ENCODE data around the gene WRAP53. TPM values are rescaled to one million over a fixed set of nuclear protein-coding genes. Genes with fewer than 3 reads are reported as not detected.
A peak's percentile ranks its signal among the peaks of the same experiment; 100 is the strongest.

The WRAP53 gene
- total and polyA plus RNA-seq, 2 donors from 2014 or later, result 6.5 to 10.8 TPM

DNA sequence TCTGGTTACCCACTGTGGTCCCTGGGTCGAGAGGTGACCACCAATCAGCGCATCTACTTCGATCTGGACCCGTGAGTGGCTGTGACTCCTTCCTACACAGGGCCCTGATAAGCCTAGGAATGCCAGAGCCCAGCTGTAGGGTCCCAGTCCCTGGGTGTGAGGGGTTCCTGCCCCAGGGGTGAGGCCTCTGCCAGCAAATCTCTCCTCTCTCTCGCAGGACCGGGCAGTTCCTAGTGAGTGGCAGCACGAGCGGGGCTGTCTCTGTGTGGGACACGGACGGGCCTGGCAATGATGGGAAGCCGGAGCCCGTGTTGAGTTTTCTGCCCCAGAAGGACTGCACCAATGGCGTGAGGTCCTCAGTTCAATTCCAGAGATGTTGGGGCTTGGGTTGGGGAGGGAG is 14.5 kb downstream of the WRAP53 start:
- DNase-seq (no peak), FAIRE-seq (no peak)
- no peak overlapping the region for H3K9ac ChIP-seq (ENCODE audit: low read length in 3 of 3)
- TF ChIP-seq, protein P1, sequence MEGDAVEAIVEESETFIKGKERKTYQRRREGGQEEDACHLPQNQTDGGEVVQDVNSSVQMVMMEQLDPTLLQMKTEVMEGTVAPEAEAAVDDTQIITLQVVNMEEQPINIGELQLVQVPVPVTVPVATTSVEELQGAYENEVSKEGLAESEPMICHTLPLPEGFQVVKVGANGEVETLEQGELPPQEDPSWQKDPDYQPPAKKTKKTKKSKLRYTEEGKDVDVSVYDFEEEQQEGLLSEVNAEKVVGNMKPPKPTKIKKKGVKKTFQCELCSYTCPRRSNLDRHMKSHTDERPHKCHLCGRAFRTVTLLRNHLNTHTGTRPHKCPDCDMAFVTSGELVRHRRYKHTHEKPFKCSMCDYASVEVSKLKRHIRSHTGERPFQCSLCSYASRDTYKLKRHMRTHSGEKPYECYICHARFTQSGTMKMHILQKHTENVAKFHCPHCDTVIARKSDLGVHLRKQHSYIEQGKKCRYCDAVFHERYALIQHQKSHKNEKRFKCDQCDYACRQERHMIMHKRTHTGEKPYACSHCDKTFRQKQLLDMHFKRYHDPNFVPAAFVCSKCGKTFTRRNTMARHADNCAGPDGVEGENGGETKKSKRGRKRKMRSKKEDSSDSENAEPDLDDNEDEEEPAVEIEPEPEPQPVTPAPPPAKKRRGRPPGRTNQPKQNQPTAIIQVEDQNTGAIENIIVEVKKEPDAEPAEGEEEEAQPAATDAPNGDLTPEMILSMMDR (IDR thresholded peaks at IDR 0.05; ENCODE audit: borderline replicate concordance, extremely low read depth, insufficient read depth), result no peak
- intact Hi-C loops (cut with DNase I), result no loop called here
- no peaks in the 10 kb centered on the region for H3K27me3 ChIP-seq (ENCODE audit: control insufficient read depth, insufficient read depth, low read length)
- no peak overlapping the region for H3K27ac ChIP-seq (ENCODE audit: low read depth in 2 of 2, low read length in 2 of 2)
- no peak overlapping the region for H3K4me3 ChIP-seq (ENCODE audit: low read length in 3 of 3)
- H3K36me3 ChIP-seq (ENCODE audit: control insufficient read depth in 2 of 3, insufficient read depth in 3 of 3, low read length in 3 of 3), result peaks cover 0 to 11% (median 0%) of the 10 kb centered on the region in 3 donors
- peaks cover 0 to 4% (median 0%) of the 10 kb centered on the region in 3 donors for H3K4me1 ChIP-seq (ENCODE audit: control insufficient read depth in 2 of 3, insufficient read depth in 2 of 3, low read depth in 1 of 3, low read length in 3 of 3)
- no peaks in the 10 kb centered on the region for H3K9me3 ChIP-seq (ENCODE audit: control insufficient read depth in 2 of 3, insufficient read depth in 1 of 3, low read length in 3 of 3)

DNA sequence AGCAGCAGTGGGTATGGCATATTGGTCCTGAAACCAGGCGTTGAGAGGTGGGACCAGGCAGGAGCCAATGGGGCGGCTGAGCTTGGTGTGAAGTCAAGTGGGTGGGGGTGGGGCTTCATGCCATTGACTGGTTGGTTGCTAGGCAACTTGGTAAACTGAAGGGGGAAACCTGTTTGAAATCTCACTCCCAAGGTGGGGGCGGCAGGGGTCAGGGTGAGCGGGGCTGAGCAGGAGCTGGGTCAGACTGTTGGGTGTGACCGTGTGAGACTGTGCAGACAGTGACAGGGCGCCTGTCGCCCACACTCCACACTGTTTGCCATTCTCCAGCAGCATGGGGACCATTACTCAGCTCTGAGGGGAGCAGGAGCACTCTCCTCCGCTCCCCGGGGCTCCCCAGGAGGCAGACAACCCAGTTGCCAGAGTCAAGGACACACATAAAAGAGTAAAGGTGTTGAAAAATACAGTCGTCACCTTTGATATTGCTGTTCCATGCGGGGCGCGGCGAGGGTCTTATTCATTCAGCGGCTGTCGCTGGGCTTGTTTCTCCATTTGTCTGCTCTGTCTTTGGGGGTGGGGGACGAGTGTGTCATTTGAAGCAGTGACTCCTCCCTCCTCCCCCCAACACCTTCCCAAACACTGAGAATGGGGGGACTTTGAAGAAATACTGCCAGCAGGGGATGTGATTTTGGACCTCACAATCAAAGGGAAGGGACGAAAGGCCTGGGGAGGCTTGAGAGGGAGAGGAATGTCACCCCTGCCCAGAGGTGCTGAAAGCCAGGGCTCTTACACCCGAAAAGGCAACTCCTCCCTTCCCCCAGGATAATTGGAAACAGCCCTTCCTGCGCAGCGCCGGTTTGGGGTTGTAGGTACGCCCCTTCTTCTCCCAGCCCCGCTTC is 15.6 kb downstream of the WRAP53 start:
- Histone ChIP-seq H3K9ac (ENCODE audit: low read length in 3 of 3) (no peak overlapping the region), H3K36me3 (ENCODE audit: control insufficient read depth in 2 of 3, insufficient read depth in 3 of 3, low read length in 3 of 3) (peaks cover 0 to 11% (median 0%) of the 10 kb centered on the region in 3 donors), H3K4me1 (ENCODE audit: control insufficient read depth in 2 of 3, insufficient read depth in 2 of 3, low read depth in 1 of 3, low read length in 3 of 3) (peaks cover 0 to 4% (median 0%) of the 10 kb centered on the region in 3 donors), H3K27ac (ENCODE audit: low read depth in 2 of 2, low read length in 2 of 2) (no peak overlapping the region), H3K27me3 (ENCODE audit: control insufficient read depth, insufficient read depth, low read length) (no peaks in the 10 kb centered on the region), H3K9me3 (ENCODE audit: control insufficient read depth in 2 of 3, insufficient read depth in 1 of 3, low read length in 3 of 3) (no peaks in the 10 kb centered on the region), H3K4me3 (ENCODE audit: low read length in 3 of 3) (no peak overlapping the region)
- no peak for FAIRE-seq
- peak; percentile 86 to 96 (median 94) for DNase-seq
- intact Hi-C loops (cut with DNase I), result no loop called here
- TF ChIP-seq, protein P1 (IDR thresholded peaks at IDR 0.05; ENCODE audit: borderline replicate concordance, extremely low read depth, insufficient read depth), result no peak

DNA sequence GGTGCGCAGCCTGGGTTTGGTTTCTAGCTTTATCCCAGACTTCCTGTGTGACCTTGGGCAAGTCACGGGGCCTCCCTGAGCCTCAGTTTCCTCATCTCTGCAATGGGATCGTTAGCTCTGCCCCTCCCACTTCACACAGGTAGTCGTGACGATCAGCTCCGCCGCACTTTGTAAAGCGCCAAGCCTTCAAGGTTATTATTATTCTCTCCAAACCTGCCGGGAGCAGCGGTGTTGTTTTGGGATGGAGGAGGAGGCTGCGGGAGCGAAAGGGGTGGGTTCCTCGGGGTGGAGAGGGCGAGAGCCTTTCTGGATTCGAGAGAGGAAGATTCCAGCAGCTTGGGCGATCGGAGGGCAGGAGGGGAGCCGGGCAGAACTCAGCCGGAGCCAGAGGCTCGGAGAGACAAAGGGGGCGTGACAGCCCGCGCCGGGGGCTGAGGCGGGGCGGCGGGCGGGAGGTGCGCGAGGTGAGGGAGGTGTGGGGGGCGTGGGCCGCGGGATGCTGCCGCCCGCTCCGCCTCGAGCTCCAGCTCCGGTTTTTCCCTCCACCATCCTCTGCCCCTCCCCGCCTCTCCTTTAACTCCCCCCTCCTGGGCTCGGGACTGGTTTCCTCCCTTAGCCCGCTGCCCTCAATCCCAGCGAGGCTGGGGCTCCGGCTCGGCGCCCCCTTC is 16.5 kb downstream of the WRAP53 start, which contains the start of gene EFNB3:
TSS of gene EFNB3 (plus strand) at position 602 of the 668 bp plus-strand sequence. CDS start 397 bp downstream, outside the sequence.
- H3K36me3 ChIP-seq (ENCODE audit: control insufficient read depth in 2 of 3, insufficient read depth in 3 of 3, low read length in 3 of 3), result peaks cover 0 to 11% (median 0%) of the 10 kb centered on the region in 3 donors
- no peaks in the 10 kb centered on the region for H3K9me3 ChIP-seq (ENCODE audit: control insufficient read depth in 2 of 3, insufficient read depth in 1 of 3, low read length in 3 of 3)
- peak within 1 kb of the TSS; percentile 14 to 35 (median 33) for H3K4me3 ChIP-seq (ENCODE audit: low read length in 3 of 3)
- peak; percentile 78 to 88 (median 85) for DNase-seq
- H3K27me3 ChIP-seq (ENCODE audit: control insufficient read depth, insufficient read depth, low read length), result no peaks in the 10 kb centered on the region
- peaks cover 0 to 4% (median 0%) of the 10 kb centered on the region in 3 donors for H3K4me1 ChIP-seq (ENCODE audit: control insufficient read depth in 2 of 3, insufficient read depth in 2 of 3, low read depth in 1 of 3, low read length in 3 of 3)
- no peak within 1 kb of the TSS for H3K27ac ChIP-seq (ENCODE audit: low read depth in 2 of 2, low read length in 2 of 2)
- peak within 1 kb of the TSS in 1 of 3 donors; percentile 26 for H3K9ac ChIP-seq (ENCODE audit: low read length in 3 of 3)
- FAIRE-seq, result no peak
- intact Hi-C loops (cut with DNase I), result no loop called here
- TF ChIP-seq, protein P1 (IDR thresholded peaks at IDR 0.05; ENCODE audit: borderline replicate concordance, extremely low read depth, insufficient read depth), result no peak
